Stimulated activated CD8-positive, alpha-beta memory T cell treated with anti-CD3 and anti-CD28 coated beads, Interleukin-4, amount 100 ng/mL, for 4 hours (primary cell): Measurements from ENCODE around the gene MAP1LC3B.

ENCODE experiments used
- DNase-seq, 2 donors: peaks; one replicate each; pipeline ENCODE4 v3.0.0-alpha.2; 2020; ENCODE audit warnings: low read depth in 2 of 2, low spot score in 1 of 2

MAP1LC3B gene

DNA sequence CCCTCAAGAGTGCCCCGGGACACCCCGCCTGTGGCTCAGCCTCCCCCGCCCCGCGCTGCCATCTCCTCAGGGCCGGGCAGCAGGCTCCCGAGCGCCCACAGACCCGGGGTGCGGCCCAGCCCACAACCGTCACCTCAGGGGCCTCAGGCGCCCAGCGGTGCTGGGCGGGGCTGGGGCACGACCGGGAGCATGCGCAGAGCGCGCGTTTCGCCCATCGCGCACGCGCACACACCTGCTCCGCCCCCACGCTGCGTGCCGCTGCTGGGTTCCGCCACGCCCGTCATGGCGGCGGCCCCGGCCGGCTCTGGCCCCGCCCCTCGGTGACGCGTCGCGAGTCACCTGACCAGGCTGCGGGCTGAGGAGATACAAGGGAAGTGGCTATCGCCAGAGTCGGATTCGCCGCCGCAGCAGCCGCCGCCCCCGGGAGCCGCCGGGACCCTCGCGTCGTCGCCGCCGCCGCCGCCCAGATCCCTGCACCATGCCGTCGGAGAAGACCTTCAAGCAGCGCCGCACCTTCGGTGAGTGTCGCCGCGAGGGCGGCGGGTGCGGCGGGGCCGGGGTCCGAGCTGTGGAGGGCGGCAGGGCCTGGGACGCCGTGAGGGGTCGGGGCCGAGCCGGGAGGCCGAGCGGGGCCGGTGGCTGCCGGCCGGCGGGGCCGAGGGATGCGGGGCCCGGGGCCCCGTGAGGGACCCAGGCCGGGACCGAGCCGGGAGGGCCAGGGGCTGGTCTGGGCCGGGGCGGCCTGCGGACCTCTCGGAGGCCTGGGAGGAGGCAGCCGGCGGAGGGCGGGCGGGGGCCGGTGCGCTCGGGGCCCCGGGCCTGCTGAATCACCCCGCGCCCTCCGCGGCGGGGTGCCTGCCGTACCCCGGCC lies at the start of gene MAP1LC3B:
Gene MAP1LC3B, plus strand, starts transcription at position 387 of the 871 bp plus-strand sequence. Its CDS starts 92 bp downstream, at position 479.
- DNase-seq = peak; percentile 89 to 94

GRCh38 chr16:87342504-87342903 lies 49.6 kb upstream of the MAP1LC3B start:
- DNase-seq = no peak

DNA sequence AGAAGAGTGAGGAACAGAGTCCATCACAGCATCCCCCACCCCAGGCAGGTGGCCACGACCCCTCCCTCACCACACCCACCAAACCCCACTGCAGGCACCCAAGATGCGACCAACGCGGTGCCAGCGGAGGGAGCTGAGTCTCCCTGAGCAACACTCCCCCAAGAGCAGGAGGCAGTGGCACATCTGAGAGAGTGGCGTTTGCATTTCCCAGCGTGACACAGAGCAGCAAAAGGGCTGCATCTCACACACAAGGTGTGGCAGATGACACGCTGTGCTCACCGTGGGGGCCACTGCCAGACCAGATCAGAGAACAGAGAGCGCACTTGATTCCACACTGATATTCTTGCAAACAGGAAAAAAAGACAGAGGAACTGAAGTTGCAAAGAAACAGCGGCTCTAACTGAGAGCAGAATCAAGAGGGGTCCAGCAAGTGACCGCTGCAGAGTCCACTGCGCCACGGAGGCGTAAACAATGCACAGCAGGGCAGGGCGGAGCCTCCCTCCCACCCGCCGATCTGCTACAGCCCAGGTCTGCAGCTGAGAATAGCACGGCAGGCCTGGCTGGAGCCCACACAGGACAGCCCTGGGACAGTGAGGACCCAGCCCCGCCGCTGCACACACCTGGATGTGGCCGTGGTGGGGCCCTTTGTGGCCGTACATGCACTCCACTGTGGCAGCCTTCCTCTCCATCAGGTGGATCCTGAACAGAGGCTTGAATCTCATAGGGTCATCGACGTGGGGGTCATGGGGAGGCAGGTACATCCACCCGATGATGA lies 49.0 kb upstream of the MAP1LC3B start:
- no peak for DNase-seq

GRCh38 chr16:87343753-87344050 lies 48.4 kb upstream of the MAP1LC3B start:
- no peak for DNase-seq

- DNase-seq = no peak
These were observed 47.8 kb upstream of the MAP1LC3B start for GRCh38 chr16:87344165-87344930.

- DNase-seq = peak in 1 of 2 donors; percentile 36
These were observed 47.1 kb upstream of the MAP1LC3B start for GRCh38 chr16:87344931-87345631.

DNA sequence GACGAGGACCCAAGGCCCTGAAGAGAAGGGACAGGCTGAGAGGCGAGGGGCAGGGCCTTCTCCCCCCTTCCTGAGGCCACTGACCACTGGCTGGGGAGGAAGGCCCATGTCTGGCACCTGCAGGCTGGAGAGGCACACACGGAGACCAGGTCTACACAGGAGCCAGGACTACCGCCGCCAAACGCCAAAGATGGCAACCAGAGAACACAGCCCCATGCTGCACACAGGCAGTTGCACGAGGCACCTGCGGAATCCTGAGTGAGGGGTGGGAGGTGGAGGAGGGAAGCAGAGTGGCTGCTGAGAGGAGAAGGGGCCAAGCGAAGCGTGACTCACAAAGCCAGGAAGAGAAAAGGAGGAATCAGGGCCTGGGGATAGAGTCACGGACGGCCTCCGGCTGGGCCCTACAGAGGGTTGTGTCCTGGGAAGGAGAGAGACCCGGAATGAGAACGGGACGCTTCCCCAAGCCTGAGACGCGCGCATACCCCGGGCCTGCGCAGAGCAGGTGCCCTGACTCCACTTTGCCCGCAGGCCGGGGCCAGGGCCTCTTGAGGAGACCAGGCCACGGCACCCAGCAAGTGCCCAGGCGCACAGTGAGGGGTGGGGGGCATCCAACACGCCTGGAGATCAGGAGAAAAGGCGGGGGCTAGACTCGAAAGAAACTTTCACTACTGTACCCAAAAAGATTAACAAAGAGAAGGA lies 46.3 kb upstream of the MAP1LC3B start:
- DNase-seq = no peak

GRCh38 chr16:87346517-87347060 lies 45.5 kb upstream of the MAP1LC3B start:
- DNase-seq = no peak

DNA sequence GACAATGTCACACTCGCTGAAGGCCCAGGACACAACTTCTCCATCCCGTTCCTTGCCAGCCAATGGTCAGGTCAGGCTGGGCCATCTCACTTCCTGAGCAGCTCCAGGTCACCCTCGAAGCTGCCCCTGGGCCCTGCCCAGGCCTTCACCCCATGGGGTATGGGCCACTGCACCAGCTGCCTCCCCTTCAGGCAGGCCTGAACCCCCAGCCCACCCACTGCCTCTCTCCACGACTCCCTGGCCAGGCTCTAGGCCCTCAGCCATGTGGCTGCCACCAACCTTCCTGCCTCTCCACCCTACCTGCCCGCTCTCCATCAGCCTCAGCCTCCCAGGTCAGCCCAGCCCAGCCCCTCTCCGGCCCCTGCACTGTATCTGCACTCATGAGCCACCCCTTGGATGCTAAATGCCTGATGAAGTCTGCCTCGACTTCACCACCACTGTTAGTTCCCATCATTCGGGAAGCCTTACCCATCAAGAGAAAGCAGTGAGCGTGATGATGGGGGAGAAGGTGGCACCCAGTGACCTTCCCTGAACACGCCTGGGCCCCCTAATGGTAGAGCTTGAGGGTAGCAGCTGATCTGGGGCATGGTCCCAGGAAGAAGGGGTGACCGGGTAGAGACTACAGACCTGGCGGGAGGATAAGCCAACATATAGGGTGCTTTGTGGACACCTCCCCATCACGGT lies 44.1 kb upstream of the MAP1LC3B start:
- DNase-seq = no peak

- no peak for DNase-seq
These were observed 43.4 kb upstream of the MAP1LC3B start for GRCh38 chr16:87348616-87349157.

DNA sequence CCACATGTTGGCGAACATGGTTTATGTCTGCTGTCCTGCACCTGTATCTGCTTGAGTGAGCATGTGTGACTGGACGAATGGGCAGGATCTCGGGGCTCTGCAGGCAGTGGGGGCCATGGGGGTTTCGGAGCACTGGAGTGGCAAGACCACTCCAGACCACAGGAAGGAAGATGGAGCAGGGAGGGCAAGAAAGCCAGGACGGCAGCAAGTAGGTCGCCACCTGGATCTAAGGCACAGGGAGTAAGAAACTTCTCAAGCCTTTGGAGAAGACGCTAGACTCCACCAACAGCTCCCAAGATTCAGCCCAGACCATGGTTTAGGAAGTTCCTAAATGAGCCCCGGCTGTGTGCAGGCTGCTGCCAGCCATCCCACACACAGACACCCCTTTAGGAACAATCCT lies 42.1 kb upstream of the MAP1LC3B start:
- no peak for DNase-seq

GRCh38 chr16:87350681-87351319 lies 41.3 kb upstream of the MAP1LC3B start:
- no peak for DNase-seq

DNA sequence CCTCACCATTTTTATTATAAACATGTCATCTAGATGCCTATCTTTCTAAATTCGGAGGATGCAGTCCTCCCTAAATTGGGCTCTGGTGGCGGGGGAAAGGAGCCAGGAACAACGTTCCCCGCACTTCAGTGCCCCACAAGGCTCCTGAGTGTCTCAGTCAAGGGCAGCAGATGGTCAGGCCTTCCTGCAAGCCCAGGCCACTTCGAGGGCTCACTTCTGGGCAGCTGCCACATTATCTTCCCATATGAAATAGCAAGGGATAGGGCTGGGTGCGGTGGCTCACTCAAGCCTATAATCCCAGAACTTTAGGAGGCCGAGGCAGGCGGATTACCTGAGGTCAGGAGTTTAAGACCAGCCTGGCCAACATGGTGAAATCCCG lies 40.8 kb upstream of the MAP1LC3B start:
- no peak for DNase-seq

- DNase-seq = no peak
These were observed 39.3 kb upstream of the MAP1LC3B start for GRCh38 chr16:87352818-87353217.

DNA sequence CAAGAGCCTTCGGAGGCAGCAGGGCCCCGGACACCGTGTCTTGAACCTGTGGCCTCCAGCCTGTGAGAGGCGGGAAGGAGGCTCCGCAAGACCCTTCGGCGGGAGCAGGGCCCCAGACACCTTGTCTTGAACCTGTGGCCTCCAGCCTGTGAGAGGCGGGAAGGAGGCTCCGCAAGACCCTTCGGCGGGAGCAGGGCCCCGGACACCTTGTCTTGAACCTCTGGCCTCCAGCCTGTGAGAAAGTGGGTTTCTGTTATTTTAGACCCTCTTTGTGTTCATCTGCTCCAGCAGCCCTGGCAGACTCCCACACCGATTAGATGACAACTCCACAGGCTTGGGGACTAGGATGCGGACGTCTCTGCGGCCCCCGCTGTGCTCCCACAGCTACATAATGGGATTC lies 38.5 kb upstream of the MAP1LC3B start:
- no peak for DNase-seq

- DNase-seq = no peak
These were observed 35.7 kb upstream of the MAP1LC3B start for GRCh38 chr16:87356491-87356853.

DNA sequence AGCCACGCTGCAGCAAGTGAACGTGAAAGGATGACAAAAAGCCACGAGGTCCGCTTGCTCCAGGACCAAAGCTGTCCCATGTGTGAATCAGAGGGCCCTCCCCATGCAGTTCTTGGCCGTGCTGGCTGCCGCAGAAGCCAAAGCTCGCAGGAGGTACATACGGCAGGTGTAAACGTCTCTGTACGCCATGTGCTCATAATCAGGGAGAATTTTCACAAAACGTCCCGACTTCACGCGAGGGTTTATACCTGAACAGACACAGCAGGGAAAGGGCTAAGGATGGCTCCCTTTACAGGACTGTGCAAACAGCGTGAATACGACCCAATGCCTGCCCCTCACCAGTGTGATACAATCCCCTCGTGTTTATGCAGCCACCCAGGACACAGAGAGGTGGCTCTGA lies 33.9 kb upstream of the MAP1LC3B start:
- DNase-seq = no peak

DNA sequence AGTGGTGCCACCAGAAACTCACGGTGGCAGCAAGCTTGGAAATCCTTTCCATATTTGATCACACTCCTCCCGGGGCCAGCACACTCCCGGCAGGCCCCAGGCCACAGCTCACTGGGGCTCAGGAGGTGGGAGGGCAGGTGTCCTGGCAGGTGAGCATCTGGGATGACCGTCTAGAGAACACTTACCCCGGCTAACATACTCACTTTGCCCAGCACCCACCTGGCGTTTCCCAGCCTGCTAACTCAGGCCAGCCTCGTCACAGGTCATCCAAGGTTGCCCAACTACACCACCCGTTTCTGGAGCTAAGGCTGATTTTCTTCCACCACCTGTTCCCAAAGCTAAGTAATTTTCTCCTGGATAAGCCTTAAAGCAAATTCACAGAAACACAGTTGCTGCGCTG lies 33.4 kb upstream of the MAP1LC3B start:
- no peak for DNase-seq

GRCh38 chr16:87359121-87359520 lies 33.0 kb upstream of the MAP1LC3B start:
- no peak for DNase-seq
